Naive B cell (primary cell): ENCODE measurements around the gene PCCA. TPM values are rescaled to one million over a fixed set of nuclear protein-coding genes. Genes with fewer than 3 reads are reported as not detected.

Experiments used
- ATAC-seq, 2 donors: fragments of 150-1000 bp; cut with Tn5 transposase; 2 replicates each; pipeline ENCODE4 v1.10.0; 2021; ENCODE audit warnings: low read depth in 2 of 2, mild to moderate bottlenecking in 2 of 2, moderate library complexity in 2 of 2
- DNase-seq: peaks from one replicate; pipeline ENCODE4 v3.0.0; 2022
- H3K27ac Mint-ChIP-seq, 6 donors: one replicate each; pipeline ENCODE4 v1.8.0; 2020 to 2022; ENCODE audit warnings: mild to moderate bottlenecking in 6 of 6, mixed read lengths in 6 of 6, moderate library complexity in 5 of 6, inconsistent platforms in 2 of 6
- H3K27me3 Mint-ChIP-seq, 3 donors: one replicate each; pipeline ENCODE4 v1.8.0; 2021 to 2022; ENCODE audit warnings: mixed read lengths in 3 of 3, mild to moderate bottlenecking in 1 of 3
- H3K36me3 Mint-ChIP-seq, 2 donors: one replicate each; pipeline ENCODE4 v1.8.0; 2020 to 2022; ENCODE audit warnings: mixed read lengths in 2 of 2, inconsistent platforms in 1 of 2, mild to moderate bottlenecking in 1 of 2
- H3K4me1 Mint-ChIP-seq, 3 donors: one replicate each; pipeline ENCODE4 v1.8.0; 2020 to 2022; ENCODE audit warnings: mixed read lengths in 3 of 3, inconsistent platforms in 1 of 3, mild to moderate bottlenecking in 1 of 3, moderate library complexity in 1 of 3
- H3K4me3 Mint-ChIP-seq, 8 donors: one replicate each; pipeline ENCODE4 v1.8.0; 2020 to 2022; ENCODE audit warnings: mild to moderate bottlenecking in 8 of 8, mixed read lengths in 8 of 8, moderate library complexity in 8 of 8, inconsistent platforms in 2 of 8
- H3K9me3 Mint-ChIP-seq, 7 donors: one replicate each; pipeline ENCODE4 v1.8.0; 2020 to 2022; ENCODE audit warnings: mixed read lengths in 7 of 7, mild to moderate bottlenecking in 5 of 7, inconsistent platforms in 2 of 7, moderate library complexity in 1 of 7
- polyA plus RNA-seq, 6 donors: library from polyadenylated mRNA; unstranded; fragments of 300-500 nt; fragmentation: Illumina TruSeq; gene quantifications; one replicate each; pipeline ENCODE4 v1.2.3, GENCODE V29; 2021; ENCODE audit warnings: low read depth in 6 of 6

Gene PCCA
- polyA plus RNA-seq, 6 donors from 2014 or later, result 2.4 to 8.4 (median 4.6) TPM

- no peaks in the 10 kb centered on the region for H3K9me3 Mint-ChIP-seq
- no peak overlapping the region for H3K4me3 Mint-ChIP-seq
Observed at GRCh38 chr13:100195568-100195967, 106.7 kb downstream of the PCCA start.

DNA sequence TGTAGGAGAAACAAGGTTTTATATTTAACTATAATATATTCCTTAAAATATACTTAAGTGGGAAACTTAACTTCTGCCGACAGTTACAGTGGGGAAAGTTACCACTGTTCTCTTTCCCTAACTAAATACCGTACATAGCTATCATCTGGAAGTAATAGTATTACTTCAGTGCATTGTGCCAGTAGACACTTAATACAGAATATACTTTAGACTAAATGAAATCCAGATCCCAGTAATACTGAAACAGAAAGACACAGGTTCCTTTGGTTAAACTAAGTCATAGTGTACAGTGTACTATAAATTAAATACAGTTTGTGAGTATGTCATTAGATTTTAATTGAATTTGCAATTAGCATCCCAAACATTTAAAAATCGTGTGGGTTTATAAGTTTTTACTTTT, 107.5 kb downstream of the PCCA start:
- ATAC-seq (no peak), DNase-seq (no peak)
- Mint-ChIP-seq H3K4me1 (no peaks in the 10 kb centered on the region), H3K4me3 (no peak overlapping the region), H3K9me3 (no peaks in the 10 kb centered on the region), H3K36me3 (no peaks in the 10 kb centered on the region), H3K27me3 (no peaks in the 10 kb centered on the region), H3K27ac (no peak overlapping the region)

More at GRCh38 chr13:100195568-100195967, 106.7 kb downstream of the PCCA start:
- H3K36me3 Mint-ChIP-seq, result no peaks in the 10 kb centered on the region
- H3K27me3 Mint-ChIP-seq, result no peaks in the 10 kb centered on the region
- no peak for ATAC-seq
- no peak overlapping the region for H3K27ac Mint-ChIP-seq
- H3K4me1 Mint-ChIP-seq, result no peaks in the 10 kb centered on the region
- DNase-seq, result no peak

- H3K36me3 Mint-ChIP-seq, result no peaks in the 10 kb centered on the region
- ATAC-seq (no peak), DNase-seq (no peak)
- H3K27me3 Mint-ChIP-seq, result no peaks in the 10 kb centered on the region
- H3K4me1 Mint-ChIP-seq, result no peaks in the 10 kb centered on the region
- peaks cover 0 to 3% (median 0%) of the 10 kb centered on the region in 7 donors for H3K9me3 Mint-ChIP-seq
- no peak overlapping the region for H3K4me3 Mint-ChIP-seq
- peak overlapping the region in 1 of 6 donors; percentile 60 for H3K27ac Mint-ChIP-seq
Observed at GRCh38 chr13:100197116-100197515, 108.2 kb downstream of the PCCA start.

DNA sequence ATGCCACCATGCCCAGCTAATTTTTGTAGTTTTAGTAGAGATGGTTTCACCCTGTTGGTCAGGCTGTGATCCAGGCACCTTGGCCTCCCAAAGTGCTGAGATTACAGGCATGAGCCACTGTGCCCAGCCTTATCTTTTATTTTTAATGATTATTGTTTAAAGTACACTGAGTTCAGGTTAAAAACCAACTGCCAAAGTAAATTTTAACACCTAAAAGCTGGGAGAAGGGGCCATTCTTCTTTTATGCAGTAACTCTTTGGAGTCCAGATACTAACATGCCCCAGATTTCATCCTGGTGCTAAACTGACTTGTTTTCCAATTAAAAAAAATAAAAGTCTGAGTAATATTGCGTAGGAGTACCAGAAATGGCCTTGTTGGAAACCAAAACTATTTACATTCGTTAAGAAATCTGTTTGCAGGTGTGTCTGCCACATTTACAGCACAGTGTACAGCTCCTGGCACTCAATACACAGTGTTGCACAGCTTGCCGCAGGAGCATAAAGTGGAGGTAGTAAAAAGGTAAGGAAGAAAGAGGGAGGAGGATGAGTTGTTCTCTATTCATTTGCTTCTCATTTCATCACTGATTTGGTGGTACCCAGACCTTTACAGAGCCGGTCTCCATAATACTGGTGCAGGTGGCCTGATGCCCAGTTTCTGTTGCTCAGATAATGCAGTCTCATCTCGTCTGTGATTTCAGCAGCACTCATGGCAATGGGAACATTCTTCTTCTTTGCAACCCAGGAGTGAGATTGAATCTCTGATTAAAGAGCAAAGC, 108.9 kb downstream of the PCCA start:
- Mint-ChIP-seq H3K4me3 (no peak overlapping the region), H3K27ac (no peak overlapping the region), H3K27me3 (no peaks in the 10 kb centered on the region), H3K4me1 (no peaks in the 10 kb centered on the region), H3K9me3 (peaks cover 0 to 10% (median 3%) of the 10 kb centered on the region in 7 donors), H3K36me3 (no peaks in the 10 kb centered on the region)
- ATAC-seq (no peak), DNase-seq (no peak)

- peak; percentile 2 for DNase-seq
- Mint-ChIP-seq H3K4me1 (peaks cover 7 to 16% (median 8%) of the 10 kb centered on the region in 3 donors), H3K4me3 (peak overlapping the region in 6 of 8 donors; percentile 9 to 78 (median 40)), H3K36me3 (no peaks in the 10 kb centered on the region), H3K27me3 (peaks cover 0 to 9% (median 5%) of the 10 kb centered on the region in 3 donors), H3K27ac (no peak overlapping the region), H3K9me3 (peaks cover 0 to 12% (median 4%) of the 10 kb centered on the region in 7 donors)
- peak; percentile 35 to 58 for ATAC-seq
Observed at GRCh38 chr13:100203696-100204367, 114.9 kb downstream of the PCCA start.

GRCh38 chr13:100208002-100208401, 119.1 kb downstream of the PCCA start:
- peaks cover 0 to 13% of the 10 kb centered on the region in 2 donors for H3K36me3 Mint-ChIP-seq
- peaks cover 0 to 9% (median 5%) of the 10 kb centered on the region in 3 donors for H3K27me3 Mint-ChIP-seq
- H3K9me3 Mint-ChIP-seq, result peaks cover 0 to 8% (median 4%) of the 10 kb centered on the region in 7 donors
- no peak for ATAC-seq
- H3K4me3 Mint-ChIP-seq, result no peak overlapping the region
- no peak overlapping the region for H3K27ac Mint-ChIP-seq
- no peak for DNase-seq
- peaks cover 15 to 20% (median 18%) of the 10 kb centered on the region in 3 donors for H3K4me1 Mint-ChIP-seq

- H3K4me1 Mint-ChIP-seq, result peaks cover 14 to 20% (median 15%) of the 10 kb centered on the region in 3 donors
- no peak overlapping the region for H3K27ac Mint-ChIP-seq
- no peak overlapping the region for H3K4me3 Mint-ChIP-seq
- DNase-seq (no peak), ATAC-seq (no peak)
- H3K9me3 Mint-ChIP-seq, result peaks cover 0 to 11% (median 6%) of the 10 kb centered on the region in 7 donors
- H3K27me3 Mint-ChIP-seq, result peaks cover 0 to 9% (median 5%) of the 10 kb centered on the region in 3 donors
- H3K36me3 Mint-ChIP-seq, result peaks cover 0 to 16% of the 10 kb centered on the region in 2 donors
Observed at GRCh38 chr13:100208626-100209025, 119.7 kb downstream of the PCCA start.

DNA sequence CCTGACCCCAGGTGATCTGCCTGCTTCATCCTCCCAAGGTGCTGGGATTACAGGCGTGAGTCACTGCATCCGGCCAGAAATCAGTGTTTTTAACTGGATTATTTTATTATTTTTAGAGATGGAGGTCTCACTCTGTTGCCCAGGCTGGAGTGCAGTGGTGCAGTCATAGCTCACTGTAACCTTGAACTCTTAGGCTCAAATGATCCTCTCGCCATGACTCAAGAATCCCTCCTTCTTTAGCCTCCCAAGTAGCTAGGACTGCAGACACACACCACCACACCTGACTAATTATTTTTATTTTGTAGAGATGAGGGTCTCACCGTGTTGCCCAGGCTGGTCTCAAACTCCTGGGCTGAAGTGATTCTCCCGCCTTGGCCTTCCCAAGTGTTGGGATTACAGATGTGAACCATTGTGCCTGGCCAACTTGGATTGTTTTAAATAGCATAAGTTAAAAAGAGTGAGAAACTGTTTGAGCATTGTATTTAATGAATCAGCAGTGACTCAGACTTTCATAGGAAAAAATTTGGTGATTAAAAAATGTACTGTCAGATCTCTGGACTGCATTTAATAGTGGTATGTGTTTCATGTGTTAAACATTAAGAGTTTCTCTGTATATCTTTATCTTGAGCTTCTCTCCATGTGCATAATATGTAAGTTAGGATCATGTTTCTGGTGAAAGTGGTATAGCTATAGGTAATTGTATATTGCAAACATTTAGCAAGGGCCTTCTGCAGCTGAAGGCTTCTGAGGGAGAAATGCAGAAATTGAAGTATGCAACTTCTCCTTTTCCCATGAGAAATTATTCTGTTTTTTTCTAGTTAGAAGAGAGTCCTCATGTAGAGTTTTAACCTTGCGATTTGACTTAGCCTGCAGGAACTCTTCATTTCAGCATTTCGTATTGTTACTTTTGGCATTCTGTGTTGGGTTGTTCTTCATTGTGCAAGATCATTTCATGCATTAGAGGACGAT, 121.2 kb downstream of the PCCA start:
- DNase-seq, result no peak
- Mint-ChIP-seq H3K36me3 (peaks cover 0 to 26% of the 10 kb centered on the region in 2 donors), H3K9me3 (peaks cover 0 to 14% (median 6%) of the 10 kb centered on the region in 7 donors)

GRCh38 chr13:100211016-100211710, 122.3 kb downstream of the PCCA start:
- Mint-ChIP-seq H3K27ac (no peak overlapping the region), H3K9me3 (peaks cover 0 to 14% (median 6%) of the 10 kb centered on the region in 7 donors), H3K27me3 (no peaks in the 10 kb centered on the region), H3K4me3 (no peak overlapping the region), H3K4me1 (peaks cover 4 to 13% (median 8%) of the 10 kb centered on the region in 3 donors), H3K36me3 (peaks cover 0 to 27% of the 10 kb centered on the region in 2 donors)
- no peak for ATAC-seq
- no peak for DNase-seq

More for the DNA sequence above, 121.2 kb downstream of the PCCA start:
- no peak for ATAC-seq
- Mint-ChIP-seq H3K27me3 (peaks cover 0 to 8% (median 2%) of the 10 kb centered on the region in 3 donors), H3K27ac (no peak overlapping the region), H3K4me1 (peaks cover 4 to 13% (median 8%) of the 10 kb centered on the region in 3 donors), H3K4me3 (no peak overlapping the region)

DNA sequence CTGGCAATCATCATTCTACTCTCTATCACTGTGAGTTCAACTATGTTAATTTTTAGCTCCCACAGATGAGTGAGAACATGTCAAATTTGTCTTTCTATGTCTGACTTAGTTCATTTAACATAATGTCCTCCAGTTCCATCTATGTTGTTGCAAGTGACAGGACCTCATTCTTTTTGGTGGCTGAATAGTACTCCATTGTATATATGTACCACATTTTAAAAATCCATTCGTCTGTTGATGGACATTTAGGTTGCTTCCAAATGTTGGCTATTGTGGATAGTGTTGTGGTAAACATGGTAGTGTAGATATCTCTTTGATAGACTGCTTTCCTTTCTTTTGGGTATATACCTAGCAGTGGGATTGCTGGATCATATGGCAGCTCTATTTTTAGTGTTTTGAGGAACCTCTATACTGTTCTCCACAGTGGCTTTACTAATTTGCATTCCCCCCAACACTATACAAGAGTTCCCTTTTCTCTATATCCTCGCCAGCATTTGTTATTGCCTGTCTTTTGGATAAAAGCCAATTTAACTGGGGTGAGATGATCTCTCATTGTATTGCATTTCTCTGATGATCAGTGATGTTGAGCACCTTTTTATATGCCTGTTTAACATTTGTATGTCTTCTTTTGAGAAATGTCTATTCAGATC, 124.1 kb downstream of the PCCA start:
- Mint-ChIP-seq H3K4me1 (peaks cover 4 to 13% (median 8%) of the 10 kb centered on the region in 3 donors), H3K4me3 (no peak overlapping the region), H3K27me3 (no peaks in the 10 kb centered on the region), H3K9me3 (peaks cover 0 to 14% (median 6%) of the 10 kb centered on the region in 7 donors), H3K36me3 (peaks cover 0 to 27% of the 10 kb centered on the region in 2 donors), H3K27ac (no peak overlapping the region)
- DNase-seq, result no peak
- ATAC-seq, result no peak

GRCh38 chr13:100213576-100213975, 124.7 kb downstream of the PCCA start:
- H3K27me3 Mint-ChIP-seq, result no peaks in the 10 kb centered on the region
- H3K4me1 Mint-ChIP-seq, result peaks cover 4 to 13% (median 8%) of the 10 kb centered on the region in 3 donors
- H3K9me3 Mint-ChIP-seq, result peaks cover 0 to 14% (median 6%) of the 10 kb centered on the region in 7 donors
- no peak overlapping the region for H3K27ac Mint-ChIP-seq
- H3K4me3 Mint-ChIP-seq, result no peak overlapping the region
- peaks cover 0 to 27% of the 10 kb centered on the region in 2 donors for H3K36me3 Mint-ChIP-seq
- DNase-seq (no peak), ATAC-seq (no peak)

GRCh38 chr13:100214886-100215285, 126.0 kb downstream of the PCCA start:
- Mint-ChIP-seq H3K9me3 (peaks cover 0 to 14% (median 6%) of the 10 kb centered on the region in 7 donors), H3K27ac (no peak overlapping the region), H3K27me3 (no peaks in the 10 kb centered on the region), H3K36me3 (peaks cover 5 to 27% of the 10 kb centered on the region in 2 donors), H3K4me1 (peaks cover 4 to 13% (median 8%) of the 10 kb centered on the region in 3 donors), H3K4me3 (no peak overlapping the region)
- no peak for DNase-seq
- no peak for ATAC-seq
